Mucosa of rectum (tissue), 2 donors: Measurements from ENCODE around the gene GRIN3B.
"Not testable (repeated sequence)": the region's sequence is repeated elsewhere in the genome, so short reads cannot be mapped to it uniquely, and the experiment has no call there.

ENCODE experiments used
- H3K27ac ChIP-seq, 2 donors: one replicate each; pipeline ENCODE4 v1.7.0; 2013; ENCODE audit warnings: inconsistent platforms in 2 of 2, low read depth in 2 of 2, low read length in 2 of 2
- H3K27me3 ChIP-seq, 2 donors: one replicate each; pipeline ENCODE4 v1.7.0; 2013; ENCODE audit warnings: low read length in 2 of 2; ENCODE audit not compliant: control insufficient read depth in 2 of 2, insufficient read depth in 2 of 2
- H3K36me3 ChIP-seq, 2 donors: one replicate each; pipeline ENCODE4 v1.7.0; 2013; ENCODE audit warnings: low read length in 2 of 2; ENCODE audit not compliant: control insufficient read depth in 2 of 2, insufficient read depth in 2 of 2
- H3K4me1 ChIP-seq, 2 donors: one replicate each; pipeline ENCODE4 v1.7.0; 2013; ENCODE audit warnings: low read length in 2 of 2, mild to moderate bottlenecking in 1 of 2; ENCODE audit not compliant: control insufficient read depth in 2 of 2, insufficient read depth in 2 of 2
- H3K4me3 ChIP-seq, 2 donors: one replicate each; pipeline ENCODE4 v1.7.0; 2013; ENCODE audit warnings: low read length in 2 of 2
- H3K9ac ChIP-seq, 2 donors: one replicate each; pipeline ENCODE4 v1.7.0; 2013; ENCODE audit warnings: low read length in 2 of 2, low read depth in 1 of 2, mild to moderate bottlenecking in 1 of 2
- H3K9me3 ChIP-seq, 2 donors: one replicate each; pipeline ENCODE4 v1.7.0; 2013; ENCODE audit warnings: low read length in 2 of 2; ENCODE audit not compliant: control insufficient read depth in 2 of 2
- donor health status: healthy.
- donor health status: Normal muscosa, but diverticular disease.

Gene GRIN3B

DNA sequence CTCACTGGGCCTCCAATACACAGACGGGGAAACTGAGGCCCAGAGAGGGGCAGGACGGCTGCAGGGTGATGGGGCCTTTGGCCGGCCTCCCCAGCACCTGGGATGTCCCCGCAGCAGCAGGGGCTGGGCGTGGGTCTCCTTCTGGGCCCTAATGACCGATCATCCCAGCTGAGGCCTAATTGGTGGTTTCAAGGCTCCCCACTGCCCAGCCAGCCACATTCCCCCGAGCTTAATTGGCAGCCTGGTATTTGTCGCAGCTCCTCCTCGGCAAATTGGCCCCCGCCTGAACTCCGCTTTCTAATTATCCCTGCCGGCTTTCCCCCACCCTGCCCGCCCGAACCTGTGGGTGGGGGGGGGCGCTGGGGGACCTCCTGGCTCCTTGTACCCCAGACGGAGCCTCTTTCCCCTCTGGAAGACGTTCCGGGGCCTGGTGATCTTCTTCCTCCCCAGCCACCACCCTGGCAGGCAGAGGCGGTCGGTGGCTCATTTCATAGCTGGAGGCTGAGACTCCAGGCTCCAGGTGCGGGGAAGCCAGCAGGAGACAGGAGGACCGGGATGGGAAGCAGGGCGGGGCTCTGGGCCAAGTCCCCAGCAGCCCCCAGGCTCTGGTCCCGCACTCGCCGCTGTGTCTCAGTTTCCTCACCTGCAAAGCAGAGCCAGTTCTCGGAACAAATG, 43.3 kb upstream of the GRIN3B start:
- no peak overlapping the region for H3K9ac ChIP-seq
- H3K4me1 ChIP-seq: peaks cover 18 to 20% of the 10 kb centered on the region in 2 donors
- H3K4me3 ChIP-seq: no peak overlapping the region
- peaks cover 0 to 3% of the 10 kb centered on the region in 2 donors for H3K36me3 ChIP-seq
- peaks cover 0 to 2% of the 10 kb centered on the region in 2 donors for H3K27me3 ChIP-seq
- no peaks in the 10 kb centered on the region for H3K9me3 ChIP-seq
- H3K27ac ChIP-seq: no peak overlapping the region

DNA sequence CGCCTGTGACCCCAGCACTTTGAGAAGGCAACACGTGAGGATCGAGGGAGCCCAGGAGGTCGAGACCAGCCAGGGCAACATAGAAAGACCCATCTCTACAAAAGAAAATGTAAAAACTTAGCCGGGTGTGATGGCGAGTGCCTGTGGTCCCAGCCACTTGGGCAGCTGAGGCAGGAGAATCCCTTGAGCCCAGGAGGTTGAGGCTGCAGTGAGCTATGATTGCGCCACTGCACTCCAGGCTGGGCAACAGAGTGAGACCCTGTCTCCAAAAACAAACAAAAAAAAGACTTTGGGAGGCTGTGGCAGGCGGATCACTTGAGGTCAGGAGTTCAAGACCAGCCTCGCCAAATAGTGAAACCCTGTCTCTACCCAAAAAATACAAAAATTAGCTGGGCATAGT, 42.6 kb upstream of the GRIN3B start:
- not testable (repeated sequence) for H3K27ac ChIP-seq, H3K4me3 ChIP-seq, H3K27me3 ChIP-seq, H3K9me3 ChIP-seq, H3K36me3 ChIP-seq, H3K9ac ChIP-seq
- peaks cover 15 to 16% of the 10 kb centered on the region in 2 donors for H3K4me1 ChIP-seq

DNA sequence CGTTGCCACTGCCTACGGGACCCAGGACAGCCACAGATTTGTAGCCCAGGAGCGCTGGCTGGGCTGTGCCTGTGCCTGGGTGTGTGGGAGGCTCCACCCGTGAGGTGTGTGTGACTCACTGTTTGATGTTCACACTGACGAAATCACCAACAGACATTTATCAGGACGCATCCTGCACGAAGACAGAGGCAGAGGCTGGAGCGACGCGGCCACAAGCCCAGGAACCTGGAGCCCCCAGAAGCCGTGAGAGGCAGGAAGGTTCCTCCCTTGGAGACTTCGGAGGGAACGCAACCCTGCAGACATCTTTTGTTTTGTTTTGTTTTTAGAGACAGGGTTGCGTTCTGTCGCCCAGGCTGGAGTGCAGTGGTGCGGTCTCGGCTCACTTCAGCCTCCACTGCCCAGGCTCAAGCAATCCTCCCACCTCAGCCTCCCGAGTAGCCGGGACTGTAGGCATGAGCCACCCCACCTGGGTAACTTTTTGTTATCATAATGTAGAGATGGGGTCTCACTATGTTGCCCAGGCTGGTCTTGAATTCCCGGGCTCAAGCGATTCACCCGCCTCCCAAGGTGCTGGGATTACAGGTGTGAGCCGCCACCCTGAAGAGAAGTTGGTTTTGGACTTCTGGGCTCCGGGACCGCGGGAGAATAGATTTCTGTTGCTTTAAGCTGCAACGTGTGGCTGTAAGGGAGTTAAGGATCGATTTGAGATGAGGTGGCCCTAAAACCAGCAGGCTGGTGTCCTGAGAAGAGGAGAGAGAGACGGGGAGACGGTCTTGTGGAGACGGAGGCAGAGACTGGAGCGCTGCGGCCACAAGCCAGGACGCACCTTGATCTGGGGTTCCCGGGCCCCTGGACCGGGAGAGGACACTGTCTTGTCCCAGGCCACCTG, 41.0 kb upstream of the GRIN3B start:
- H3K36me3 ChIP-seq: peaks cover 0 to 6% of the 10 kb centered on the region in 2 donors
- no peak overlapping the region for H3K9ac ChIP-seq
- no peak overlapping the region for H3K4me3 ChIP-seq
- H3K9me3 ChIP-seq: no peaks in the 10 kb centered on the region
- H3K4me1 ChIP-seq: peaks cover 7 to 10% of the 10 kb centered on the region in 2 donors
- H3K27me3 ChIP-seq: peaks cover 0 to 2% of the 10 kb centered on the region in 2 donors
- no peak overlapping the region for H3K27ac ChIP-seq

GRCh38 chr19:960020-960419, 40.2 kb upstream of the GRIN3B start:
- Histone ChIP-seq H3K4me1 (peaks cover 6 to 10% of the 10 kb centered on the region in 2 donors), H3K36me3 (peaks cover 4 to 13% of the 10 kb centered on the region in 2 donors), H3K9me3 (no peaks in the 10 kb centered on the region), H3K27me3 (peaks cover 0 to 2% of the 10 kb centered on the region in 2 donors), H3K4me3 (no peak overlapping the region), H3K27ac (no peak overlapping the region), H3K9ac (no peak overlapping the region)

DNA sequence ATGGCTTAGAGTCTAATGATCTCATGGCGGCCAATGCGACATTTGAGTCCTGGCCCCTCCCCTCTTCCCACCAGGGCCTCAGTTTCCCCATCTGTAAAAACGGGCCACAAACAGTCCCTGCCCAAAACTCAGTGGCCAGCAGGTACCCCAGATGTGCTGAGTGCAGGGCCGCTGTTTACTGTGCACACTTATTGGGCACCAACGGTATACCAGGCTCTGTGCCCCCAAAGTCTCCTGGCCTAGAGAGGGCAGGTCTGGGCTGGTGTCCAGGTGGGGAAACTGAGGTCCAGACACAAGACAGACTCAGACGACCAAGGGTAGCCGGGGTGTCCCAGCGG, 39.6 kb upstream of the GRIN3B start:
- Histone ChIP-seq H3K4me1 (peaks cover 5 to 9% of the 10 kb centered on the region in 2 donors), H3K27me3 (peaks cover 0 to 2% of the 10 kb centered on the region in 2 donors), H3K9ac (no peak overlapping the region), H3K36me3 (peaks cover 7 to 15% of the 10 kb centered on the region in 2 donors), H3K27ac (no peak overlapping the region), H3K4me3 (no peak overlapping the region), H3K9me3 (no peaks in the 10 kb centered on the region)

DNA sequence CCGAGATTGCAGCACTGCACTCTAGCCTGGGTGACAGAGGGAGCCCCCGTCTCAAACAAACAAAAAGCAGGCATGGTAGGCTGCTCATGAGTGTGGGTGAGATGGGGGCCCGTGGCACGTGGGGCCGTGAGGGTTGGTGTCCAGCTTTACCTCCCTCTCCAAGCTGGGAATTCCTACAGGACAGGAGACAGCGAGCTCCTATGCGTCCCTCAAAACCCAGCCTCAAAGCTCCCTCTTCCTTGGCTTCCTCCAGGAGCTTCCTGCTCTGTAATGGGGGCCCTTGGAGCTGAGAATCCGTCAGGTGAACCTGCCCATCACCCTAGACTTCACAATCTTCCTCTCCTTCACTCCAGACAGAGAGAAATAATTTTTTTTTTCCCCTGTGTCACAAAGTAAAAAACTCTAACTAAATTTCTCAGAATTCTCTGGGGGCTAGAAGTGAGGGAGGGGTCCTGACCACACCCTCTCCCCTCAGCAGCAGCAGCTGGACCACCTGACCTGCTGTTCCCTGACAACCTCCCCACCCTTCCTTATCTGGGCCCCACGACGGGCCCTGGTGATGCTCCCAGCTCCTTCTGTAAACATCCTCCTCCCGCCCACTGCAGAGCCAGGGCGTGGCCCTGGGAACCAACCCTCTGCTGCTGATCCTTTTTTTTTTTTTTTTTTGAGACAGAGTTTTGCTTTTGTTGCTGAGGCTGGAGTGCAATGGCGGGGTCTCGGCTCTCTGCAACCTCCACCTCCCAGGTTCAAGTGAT, 38.2 kb upstream of the GRIN3B start:
- H3K36me3 ChIP-seq: peaks cover 12 to 18% of the 10 kb centered on the region in 2 donors
- H3K4me1 ChIP-seq: no peaks in the 10 kb centered on the region
- H3K9me3 ChIP-seq: no peaks in the 10 kb centered on the region
- no peak overlapping the region for H3K4me3 ChIP-seq
- no peaks in the 10 kb centered on the region for H3K27me3 ChIP-seq
- H3K27ac ChIP-seq: no peak overlapping the region
- H3K9ac ChIP-seq: no peak overlapping the region

- Histone ChIP-seq H3K36me3 (peaks cover 12 to 18% of the 10 kb centered on the region in 2 donors), H3K27ac (no peak overlapping the region), H3K27me3 (no peaks in the 10 kb centered on the region), H3K9ac (no peak overlapping the region), H3K4me3 (no peak overlapping the region), H3K4me1 (no peaks in the 10 kb centered on the region), H3K9me3 (no peaks in the 10 kb centered on the region)
These were observed 37.4 kb upstream of the GRIN3B start for GRCh38 chr19:962683-963400.

DNA sequence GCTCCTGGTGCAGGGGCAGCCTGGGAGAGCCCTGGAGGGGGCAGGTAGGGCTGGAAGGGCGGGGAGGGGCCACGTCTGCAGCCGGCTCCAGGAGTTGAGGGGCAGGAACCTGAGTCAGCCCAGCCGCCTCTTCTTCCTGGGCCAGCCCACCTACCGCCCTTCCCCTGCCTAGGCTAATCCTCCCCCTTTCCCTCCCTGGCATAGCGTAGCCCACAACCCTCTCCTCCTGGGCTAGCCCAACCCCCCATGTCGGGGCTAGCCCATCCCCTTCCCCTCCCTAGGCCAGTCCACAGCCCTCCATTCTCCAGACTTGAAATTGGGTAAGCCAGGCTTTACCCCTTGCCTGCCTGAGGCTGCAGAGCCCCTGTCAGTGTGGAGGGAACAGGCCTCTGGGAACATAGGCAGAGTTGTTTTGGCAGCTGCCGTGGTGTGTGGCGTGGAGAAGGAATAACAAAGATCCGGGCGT, 36.7 kb upstream of the GRIN3B start:
- H3K9ac ChIP-seq: no peak overlapping the region
- H3K9me3 ChIP-seq: no peaks in the 10 kb centered on the region
- no peaks in the 10 kb centered on the region for H3K27me3 ChIP-seq
- H3K27ac ChIP-seq: no peak overlapping the region
- peaks cover 15 to 20% of the 10 kb centered on the region in 2 donors for H3K36me3 ChIP-seq
- H3K4me1 ChIP-seq: no peaks in the 10 kb centered on the region
- H3K4me3 ChIP-seq: no peak overlapping the region

DNA sequence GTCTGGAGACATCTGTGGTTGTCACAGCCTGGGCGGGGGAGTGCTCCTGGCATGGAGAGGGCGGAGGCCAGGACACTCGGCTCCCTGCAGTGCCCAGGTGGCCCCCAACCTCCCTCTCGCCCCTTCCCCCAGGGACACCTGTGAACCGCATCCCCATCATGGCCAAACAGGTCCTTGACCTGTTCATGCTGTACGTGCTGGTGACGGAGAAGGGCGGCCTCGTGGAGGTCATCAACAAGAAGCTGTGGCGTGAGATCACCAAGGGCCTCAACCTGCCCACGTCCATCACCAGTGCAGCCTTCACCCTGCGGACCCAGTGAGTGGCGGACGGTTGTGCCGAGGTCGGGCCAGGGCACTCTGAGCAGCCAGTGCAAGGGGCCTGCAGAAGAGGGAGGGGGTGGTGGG, 36.1 kb upstream of the GRIN3B start:
- Histone ChIP-seq H3K36me3 (peaks cover 18 to 24% of the 10 kb centered on the region in 2 donors), H3K27ac (no peak overlapping the region), H3K4me1 (no peaks in the 10 kb centered on the region)

More for the DNA sequence above, 36.1 kb upstream of the GRIN3B start:
- H3K4me3 ChIP-seq: no peak overlapping the region
- no peaks in the 10 kb centered on the region for H3K27me3 ChIP-seq
- no peaks in the 10 kb centered on the region for H3K9me3 ChIP-seq
- H3K9ac ChIP-seq: no peak overlapping the region
